GM12873 (cell line): Measurements from ENCODE around the gene GRIN3A.

Source experiments
- TF ChIP-seq, protein P1 (sequence below): IDR thresholded peaks from 2 replicates; pipeline ENCODE4 v1.5.1; 2012; ENCODE audit warnings: low read depth, mild to moderate bottlenecking, moderate library complexity, low read length, control low read depth; ENCODE audit not compliant: insufficient read depth; ENCODE audit errors: missing control alignments

The GRIN3A gene

DNA sequence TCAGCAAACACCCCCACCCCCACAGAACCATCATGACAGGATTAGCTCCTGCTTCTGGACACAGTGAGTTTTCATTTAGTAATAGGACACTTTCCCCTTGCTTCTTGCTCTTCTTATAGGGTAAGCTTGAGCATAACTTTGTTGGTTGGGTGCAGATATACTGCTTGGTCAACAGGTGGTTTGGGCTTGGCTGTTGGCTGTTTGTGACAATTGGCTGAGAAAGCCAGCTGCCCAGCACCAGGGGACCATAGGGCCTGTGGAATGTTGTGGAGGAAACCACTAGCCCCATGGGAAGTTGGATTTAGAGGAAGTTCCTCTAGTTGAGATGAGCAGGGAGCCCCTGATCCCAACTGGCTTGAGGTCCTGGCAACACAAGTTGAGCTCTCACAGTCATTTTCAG, 174.2 kb downstream of the GRIN3A start:
- TF ChIP-seq, protein P1, sequence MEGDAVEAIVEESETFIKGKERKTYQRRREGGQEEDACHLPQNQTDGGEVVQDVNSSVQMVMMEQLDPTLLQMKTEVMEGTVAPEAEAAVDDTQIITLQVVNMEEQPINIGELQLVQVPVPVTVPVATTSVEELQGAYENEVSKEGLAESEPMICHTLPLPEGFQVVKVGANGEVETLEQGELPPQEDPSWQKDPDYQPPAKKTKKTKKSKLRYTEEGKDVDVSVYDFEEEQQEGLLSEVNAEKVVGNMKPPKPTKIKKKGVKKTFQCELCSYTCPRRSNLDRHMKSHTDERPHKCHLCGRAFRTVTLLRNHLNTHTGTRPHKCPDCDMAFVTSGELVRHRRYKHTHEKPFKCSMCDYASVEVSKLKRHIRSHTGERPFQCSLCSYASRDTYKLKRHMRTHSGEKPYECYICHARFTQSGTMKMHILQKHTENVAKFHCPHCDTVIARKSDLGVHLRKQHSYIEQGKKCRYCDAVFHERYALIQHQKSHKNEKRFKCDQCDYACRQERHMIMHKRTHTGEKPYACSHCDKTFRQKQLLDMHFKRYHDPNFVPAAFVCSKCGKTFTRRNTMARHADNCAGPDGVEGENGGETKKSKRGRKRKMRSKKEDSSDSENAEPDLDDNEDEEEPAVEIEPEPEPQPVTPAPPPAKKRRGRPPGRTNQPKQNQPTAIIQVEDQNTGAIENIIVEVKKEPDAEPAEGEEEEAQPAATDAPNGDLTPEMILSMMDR: no peak

DNA sequence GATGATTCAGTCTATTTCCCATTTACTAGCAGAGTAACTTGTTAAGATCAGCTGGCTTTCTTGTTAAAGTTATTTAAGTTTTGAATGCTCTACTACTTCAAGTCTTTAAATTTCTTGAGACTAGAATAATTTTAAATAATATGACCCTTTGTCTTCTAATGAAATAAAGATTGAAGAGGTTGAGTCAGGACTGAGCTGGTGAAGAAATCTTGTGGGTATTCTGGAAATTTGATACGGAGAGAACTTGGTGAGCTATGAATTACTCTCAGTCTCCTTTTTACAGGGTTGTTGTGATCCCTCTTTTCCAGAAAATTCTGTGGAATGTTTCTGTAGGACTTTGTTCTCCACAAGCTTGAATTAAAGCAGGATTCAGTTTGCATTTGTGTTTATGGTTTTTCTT, 175.5 kb downstream of the GRIN3A start:
- TF ChIP-seq, protein P1: no peak

DNA sequence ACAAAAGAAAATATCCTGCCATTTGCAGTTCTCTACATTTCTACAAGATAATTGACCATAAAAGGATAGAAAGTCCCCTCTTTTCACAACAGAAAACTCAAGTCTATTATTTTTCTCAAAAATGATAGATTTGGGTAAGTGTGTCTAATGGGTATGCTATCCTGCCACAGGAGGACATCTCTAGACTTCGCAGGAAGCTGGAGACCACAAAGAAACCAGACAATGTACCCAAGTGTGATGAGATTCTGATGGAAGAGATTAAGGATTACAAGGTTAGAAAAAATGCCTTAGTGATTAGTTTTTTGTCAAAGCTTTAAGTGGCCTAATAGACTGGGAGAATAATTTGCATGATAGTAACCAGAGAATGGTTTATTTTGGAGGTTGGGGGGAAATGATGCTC, 176.7 kb downstream of the GRIN3A start:
- TF ChIP-seq, protein P1: no peak

DNA sequence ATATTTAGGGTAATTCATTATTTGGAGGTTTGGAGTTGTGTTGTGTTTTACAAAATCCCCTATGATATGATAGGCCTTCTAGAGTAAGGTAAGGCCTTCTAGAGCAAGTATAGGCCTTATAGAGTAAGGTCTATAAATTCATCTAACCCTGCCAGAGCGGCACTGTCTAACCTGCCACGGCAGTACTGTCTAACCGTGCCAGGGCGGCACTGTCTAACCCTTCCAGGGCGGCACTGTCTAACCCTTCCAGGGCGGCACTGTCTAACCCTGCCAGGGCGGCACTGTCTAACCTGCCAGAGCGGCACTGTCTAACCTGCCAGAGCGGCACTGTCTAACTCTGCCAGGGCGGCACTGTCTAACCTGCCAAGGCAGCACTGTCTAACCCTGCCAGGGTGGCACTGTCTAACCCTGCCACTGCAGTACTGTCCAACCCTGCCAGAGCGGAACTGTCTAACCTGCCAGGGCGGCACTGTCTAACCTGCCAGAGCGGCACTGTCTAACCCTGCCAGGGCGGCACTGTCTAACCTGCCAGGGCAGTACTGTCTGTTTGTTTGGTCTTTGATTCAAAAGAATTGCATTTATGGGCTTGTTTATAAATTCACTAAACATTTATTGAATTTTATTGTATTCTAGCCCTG, 195.2 kb downstream of the GRIN3A start:
- TF ChIP-seq, protein P1: no peak

DNA sequence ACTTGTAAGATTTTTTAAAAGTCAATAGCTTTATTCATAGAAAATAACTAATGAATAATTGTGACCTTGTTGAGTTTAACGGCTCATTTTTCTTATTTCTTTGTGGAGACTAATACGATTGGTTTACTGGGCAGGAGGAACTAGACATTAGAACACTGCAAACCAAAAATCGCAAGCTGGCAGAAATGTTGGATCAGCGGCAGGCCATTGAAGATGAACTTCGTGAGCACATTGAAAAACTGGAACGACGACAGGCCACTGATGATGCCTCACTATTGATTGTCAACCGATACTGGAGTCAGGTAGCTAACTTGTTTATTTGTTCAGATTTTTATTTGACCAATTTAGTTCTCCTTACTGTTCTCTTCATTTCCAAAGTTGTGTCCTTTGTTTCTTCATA, 198.4 kb downstream of the GRIN3A start:
- TF ChIP-seq, protein P1: no peak

DNA sequence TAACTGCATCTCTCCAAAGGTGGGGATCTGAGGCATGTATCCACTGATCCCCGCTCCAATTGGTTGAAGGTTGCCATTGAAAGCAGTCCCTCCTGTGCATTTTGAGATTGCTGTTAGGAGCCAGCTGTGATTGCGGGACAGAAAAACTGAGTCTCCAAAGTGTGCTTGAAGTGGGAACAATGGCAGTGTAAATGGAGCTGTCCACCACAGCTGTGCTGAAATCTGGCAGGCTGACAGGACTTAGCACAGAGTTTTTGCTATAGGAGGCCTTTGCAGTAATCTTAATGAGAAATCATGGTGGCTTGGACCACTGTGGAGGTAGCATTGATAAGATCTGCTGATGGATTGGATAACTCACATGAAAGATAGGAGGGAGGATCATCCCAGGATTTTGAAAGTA, 201.5 kb downstream of the GRIN3A start:
- TF ChIP-seq, protein P1: no peak

DNA sequence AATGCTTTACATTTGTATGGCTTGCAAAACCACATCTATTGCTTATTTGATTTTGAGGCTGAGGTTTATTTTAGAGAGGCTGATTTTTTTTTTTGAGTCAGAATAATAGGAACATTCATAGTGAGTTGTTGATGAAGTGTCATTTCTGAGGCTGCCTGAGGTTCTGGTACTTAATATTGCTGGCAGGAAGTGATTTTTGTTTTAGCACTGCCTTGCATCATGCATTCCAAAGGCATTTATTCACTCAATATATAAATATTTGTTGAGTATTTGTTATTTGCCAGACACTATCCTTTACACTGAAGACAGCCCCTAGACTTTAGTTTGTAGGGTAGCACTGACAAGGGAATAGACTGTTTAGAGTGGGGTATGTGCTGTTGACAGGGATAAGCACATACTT, 202.1 kb downstream of the GRIN3A start:
- TF ChIP-seq, protein P1: no peak
